Ishikawa (cell line): ENCODE measurements around the gene FOXO6.

Source experiments
- CEBPB ChIP-seq: IDR thresholded peaks from 2 replicates; pipeline ENCODE4 v1.6.1; 2012
- CREB1 ChIP-seq: IDR thresholded peaks from 2 replicates; pipeline ENCODE4 v1.6.1; 2012; ENCODE audit warnings: low read depth
- EGR1 ChIP-seq: IDR thresholded peaks from 2 replicates; pipeline ENCODE4 v1.6.1; 2012
- EP300 ChIP-seq: IDR thresholded peaks from 2 replicates; pipeline ENCODE4 v1.6.1; 2012; ENCODE audit warnings: borderline replicate concordance
- FOXM1 ChIP-seq: IDR thresholded peaks from 2 replicates; pipeline ENCODE4 v1.6.1; 2012; ENCODE audit warnings: low read depth, borderline replicate concordance
- NFIC ChIP-seq: IDR thresholded peaks from 2 replicates; pipeline ENCODE4 v1.6.1; 2012
- RAD21 ChIP-seq: IDR thresholded peaks from 2 replicates; pipeline ENCODE4 v1.6.1; 2012; ENCODE audit warnings: low read depth
- TAF1 ChIP-seq: IDR thresholded peaks from 2 replicates; pipeline ENCODE4 v1.6.1; 2012; ENCODE audit warnings: low read depth, mild to moderate bottlenecking
- TCF12 ChIP-seq: IDR thresholded peaks from 2 replicates; pipeline ENCODE4 v1.6.1; 2012; ENCODE audit warnings: low read depth
- TEAD4 ChIP-seq: IDR thresholded peaks from 2 replicates; pipeline ENCODE4 v1.6.1; 2012
- YY1 ChIP-seq: IDR thresholded peaks from 2 replicates; pipeline ENCODE4 v1.6.1; 2012; ENCODE audit warnings: low read depth
- ZBTB7A ChIP-seq: IDR thresholded peaks from 2 replicates; pipeline ENCODE4 v1.6.1; 2012; ENCODE audit warnings: low read depth
- TF ChIP-seq, protein P1 (sequence below): IDR thresholded peaks from 2 replicates; pipeline ENCODE4 v1.6.1; 2012
- TF ChIP-seq, protein P2 (sequence below): IDR thresholded peaks from 2 replicates; pipeline ENCODE4 v1.6.1; 2012
- TF ChIP-seq, protein P3 (sequence below): IDR thresholded peaks from 2 replicates; pipeline ENCODE4 v1.6.1; 2012; ENCODE audit warnings: low read depth, mild to moderate bottlenecking

FOXO6 gene

DNA sequence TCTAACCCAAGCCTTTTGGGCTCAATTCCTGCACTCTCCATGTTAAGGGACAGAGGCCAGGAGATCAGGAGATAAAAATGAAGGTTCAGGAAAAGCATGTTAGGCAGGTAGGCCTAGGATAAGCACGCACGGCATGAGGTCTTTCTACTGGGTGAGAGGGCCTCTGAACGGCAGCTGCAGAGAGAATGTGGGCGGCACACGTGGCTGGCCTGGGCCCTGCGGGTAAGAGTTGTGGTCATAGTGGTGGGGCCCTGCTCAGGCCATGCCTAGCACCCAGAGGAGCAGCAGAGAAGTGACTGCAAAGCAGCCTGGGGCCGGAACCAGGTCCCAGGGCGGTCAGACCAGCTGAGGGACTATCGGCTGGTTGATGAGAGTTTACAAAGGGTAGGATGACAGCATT lies 7.5 kb upstream of the FOXO6 start:
- TF ChIP-seq, protein P1, sequence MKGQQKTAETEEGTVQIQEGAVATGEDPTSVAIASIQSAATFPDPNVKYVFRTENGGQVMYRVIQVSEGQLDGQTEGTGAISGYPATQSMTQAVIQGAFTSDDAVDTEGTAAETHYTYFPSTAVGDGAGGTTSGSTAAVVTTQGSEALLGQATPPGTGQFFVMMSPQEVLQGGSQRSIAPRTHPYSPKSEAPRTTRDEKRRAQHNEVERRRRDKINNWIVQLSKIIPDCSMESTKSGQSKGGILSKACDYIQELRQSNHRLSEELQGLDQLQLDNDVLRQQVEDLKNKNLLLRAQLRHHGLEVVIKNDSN: no peak
- TF ChIP-seq TEAD4: no peak

DNA sequence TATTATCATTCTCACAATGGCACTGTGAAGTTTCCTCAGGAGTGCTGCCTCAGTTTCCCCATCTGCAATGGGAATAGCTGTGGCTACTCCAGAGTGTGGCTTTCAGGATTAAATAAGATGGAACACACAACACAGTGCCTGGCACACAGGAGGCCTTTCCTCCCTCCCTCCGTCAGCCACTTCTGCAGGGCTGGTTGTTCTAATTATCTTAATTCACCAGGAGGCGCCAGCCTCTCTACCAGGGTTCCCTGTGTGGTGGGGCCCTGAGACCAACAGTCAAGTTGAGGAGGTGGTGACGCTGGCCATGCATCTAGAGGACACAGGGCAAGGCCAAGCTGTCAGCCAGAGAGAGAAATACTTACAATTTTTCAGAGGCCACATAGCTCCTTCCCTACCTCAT lies 6.3 kb upstream of the FOXO6 start:
- TF ChIP-seq EGR1 (no peak), NFIC (no peak), TEAD4 (no peak)

DNA sequence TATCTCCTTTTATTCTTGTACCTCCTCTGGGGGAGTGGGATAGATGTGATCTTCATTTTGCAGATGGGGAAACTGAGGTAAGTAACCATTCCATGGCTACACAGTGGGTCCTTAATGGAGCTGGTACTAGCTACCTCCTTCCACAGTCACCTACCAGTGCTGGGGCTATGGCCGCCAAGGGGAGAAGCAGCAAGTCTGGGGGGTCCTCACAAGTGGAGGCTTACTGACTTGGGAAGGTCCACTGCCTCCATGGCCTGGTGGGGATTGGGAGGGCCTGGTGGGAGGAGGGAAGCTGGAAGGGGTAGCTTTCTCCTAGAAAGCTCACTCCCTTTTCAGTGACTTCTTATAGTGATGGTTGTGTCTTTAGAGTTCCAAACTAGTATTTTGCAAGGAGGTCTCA lies 5.9 kb upstream of the FOXO6 start:
- TF ChIP-seq EGR1 (no peak), CEBPB (no peak), YY1 (no peak), CREB1 (no peak), NFIC (no peak), ZBTB7A (no peak), RAD21 (no peak), EP300 (no peak), FOXM1 (no peak), TAF1 (no peak), TCF12 (no peak), TEAD4 (no peak)
- TF ChIP-seq, protein P2, sequence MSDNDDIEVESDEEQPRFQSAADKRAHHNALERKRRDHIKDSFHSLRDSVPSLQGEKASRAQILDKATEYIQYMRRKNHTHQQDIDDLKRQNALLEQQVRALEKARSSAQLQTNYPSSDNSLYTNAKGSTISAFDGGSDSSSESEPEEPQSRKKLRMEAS: no peak
- TF ChIP-seq, protein P1: no peak
- TF ChIP-seq, protein P3, sequence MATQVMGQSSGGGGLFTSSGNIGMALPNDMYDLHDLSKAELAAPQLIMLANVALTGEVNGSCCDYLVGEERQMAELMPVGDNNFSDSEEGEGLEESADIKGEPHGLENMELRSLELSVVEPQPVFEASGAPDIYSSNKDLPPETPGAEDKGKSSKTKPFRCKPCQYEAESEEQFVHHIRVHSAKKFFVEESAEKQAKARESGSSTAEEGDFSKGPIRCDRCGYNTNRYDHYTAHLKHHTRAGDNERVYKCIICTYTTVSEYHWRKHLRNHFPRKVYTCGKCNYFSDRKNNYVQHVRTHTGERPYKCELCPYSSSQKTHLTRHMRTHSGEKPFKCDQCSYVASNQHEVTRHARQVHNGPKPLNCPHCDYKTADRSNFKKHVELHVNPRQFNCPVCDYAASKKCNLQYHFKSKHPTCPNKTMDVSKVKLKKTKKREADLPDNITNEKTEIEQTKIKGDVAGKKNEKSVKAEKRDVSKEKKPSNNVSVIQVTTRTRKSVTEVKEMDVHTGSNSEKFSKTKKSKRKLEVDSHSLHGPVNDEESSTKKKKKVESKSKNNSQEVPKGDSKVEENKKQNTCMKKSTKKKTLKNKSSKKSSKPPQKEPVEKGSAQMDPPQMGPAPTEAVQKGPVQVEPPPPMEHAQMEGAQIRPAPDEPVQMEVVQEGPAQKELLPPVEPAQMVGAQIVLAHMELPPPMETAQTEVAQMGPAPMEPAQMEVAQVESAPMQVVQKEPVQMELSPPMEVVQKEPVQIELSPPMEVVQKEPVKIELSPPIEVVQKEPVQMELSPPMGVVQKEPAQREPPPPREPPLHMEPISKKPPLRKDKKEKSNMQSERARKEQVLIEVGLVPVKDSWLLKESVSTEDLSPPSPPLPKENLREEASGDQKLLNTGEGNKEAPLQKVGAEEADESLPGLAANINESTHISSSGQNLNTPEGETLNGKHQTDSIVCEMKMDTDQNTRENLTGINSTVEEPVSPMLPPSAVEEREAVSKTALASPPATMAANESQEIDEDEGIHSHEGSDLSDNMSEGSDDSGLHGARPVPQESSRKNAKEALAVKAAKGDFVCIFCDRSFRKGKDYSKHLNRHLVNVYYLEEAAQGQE: no peak

DNA sequence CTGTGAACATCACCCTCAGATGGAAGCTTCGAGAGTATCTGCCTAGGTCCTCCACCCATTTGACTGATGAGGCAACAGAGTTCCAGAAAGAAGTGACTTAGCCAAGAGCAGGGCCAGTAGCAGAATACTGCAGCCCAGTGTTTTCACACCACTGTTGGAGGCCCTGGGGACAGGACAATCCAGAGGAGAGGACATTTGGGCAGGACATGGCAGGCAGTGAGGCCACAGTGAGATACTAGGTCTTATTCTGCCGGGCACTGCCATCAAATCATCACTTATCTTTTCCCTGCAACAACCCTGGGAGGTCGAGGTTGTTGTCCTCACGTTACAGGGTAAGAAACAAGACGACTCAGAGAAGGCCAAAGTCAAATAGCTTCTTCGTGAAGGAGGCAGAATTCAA lies 5.5 kb upstream of the FOXO6 start:
- no peak for TF ChIP-seq ZBTB7A
- no peak for TF ChIP-seq CREB1
- no peak for TF ChIP-seq RAD21
- no peak for TF ChIP-seq TEAD4
- no peak for TF ChIP-seq TAF1
- no peak for TF ChIP-seq EGR1

DNA sequence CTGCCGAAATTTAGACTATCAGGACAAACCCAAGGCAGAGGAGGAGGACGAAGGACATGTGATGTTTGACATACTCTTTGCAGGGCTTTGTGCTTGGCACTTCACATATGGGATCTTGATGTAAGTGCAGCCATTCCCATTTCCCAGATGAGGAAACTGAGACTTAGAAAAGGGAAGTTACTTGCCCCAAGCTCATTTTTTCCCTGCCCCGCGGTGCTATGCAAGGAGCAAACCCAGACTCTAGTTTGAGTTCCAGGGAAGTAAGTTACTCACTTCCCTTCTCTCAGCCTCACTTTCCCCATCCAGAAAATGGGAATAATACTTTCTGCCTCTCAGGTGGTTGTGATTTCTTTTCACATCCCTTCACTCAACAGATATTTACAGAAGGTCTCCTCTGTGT lies 4.5 kb upstream of the FOXO6 start:
- TF ChIP-seq FOXM1 (no peak), YY1 (no peak), EGR1 (no peak), CREB1 (no peak), EP300 (no peak), RAD21 (no peak), TCF12 (no peak), CEBPB (no peak), TEAD4 (no peak), ZBTB7A (no peak), TAF1 (no peak), NFIC (no peak)
- TF ChIP-seq, protein P2: no peak
- TF ChIP-seq, protein P1: no peak
- TF ChIP-seq, protein P3: no peak

DNA sequence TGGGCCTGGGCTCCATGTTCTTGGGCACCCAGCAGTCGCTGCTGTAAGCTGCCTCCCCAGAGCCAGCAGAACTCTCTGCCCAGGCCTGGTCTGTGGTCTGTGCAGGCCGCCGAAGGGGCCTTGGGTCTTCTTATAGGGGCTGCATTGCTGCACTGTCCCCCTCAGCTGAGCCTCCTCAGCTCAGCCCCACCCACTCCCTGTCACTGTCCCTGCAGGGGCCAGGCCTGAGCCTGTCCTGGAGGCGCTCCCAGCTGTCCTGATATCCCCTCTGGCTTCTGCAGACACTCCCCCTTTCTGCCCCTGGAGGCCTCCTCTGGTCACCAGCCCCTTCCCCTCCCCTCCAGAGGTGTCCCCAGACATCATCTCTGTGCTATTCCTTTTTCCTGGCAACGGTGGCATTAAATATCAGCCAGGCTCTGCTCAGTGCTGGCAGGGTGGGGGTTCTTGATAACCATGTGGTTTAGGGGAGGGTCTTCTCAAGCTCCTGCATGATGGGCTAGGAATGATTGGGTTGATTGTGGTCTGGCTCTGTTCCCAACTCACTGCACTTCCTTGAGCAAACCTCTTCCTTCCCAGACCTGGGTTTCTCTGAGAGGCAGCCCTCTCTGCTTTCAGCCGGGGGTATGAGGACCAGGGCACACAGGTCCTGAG lies 3.7 kb upstream of the FOXO6 start:
- no peak for TF ChIP-seq ZBTB7A
- no peak for TF ChIP-seq NFIC
- TF ChIP-seq FOXM1: no peak
